IMR-90 (cell line): ENCODE measurements around the gene SRP14. TPM values are rescaled to one million over a fixed set of nuclear protein-coding genes. Genes with fewer than 3 reads are reported as not detected.

Experiments
- ATAC-seq: fragments of 200-7000 bp; cut with Tn5 transposase; 2 replicates; pipeline ENCODE4 v1.9.1; 2020; ENCODE audit warnings: low read depth, mild to moderate bottlenecking, moderate library complexity
- BruUV-seq: library from RNA; stranded (reverse); fragments of 400-500 nt; replicated peaks from 2 replicates; lab custom pipeline; 2021; lab: Mats Ljungman, UMichigan
- CTCF ChIA-PET: fragments of 300-600 bp; formaldehyde crosslinking; extraction: SDS; loops from one replicate; lab custom pipeline; 2021; ENCODE audit warnings: antibody characterized with exemption; lab: Yijun Ruan, JAX
- POLR2A ChIA-PET: fragments of 300-600 bp; sonication (Branson Sonifier 250); formaldehyde crosslinking; loops from one replicate; lab custom pipeline; 2022; ENCODE audit warnings: antibody characterized with exemption; ENCODE audit not compliant: unreplicated experiment; lab: Charles Lee
- DNase-seq: peaks from one replicate; pipeline ENCODE4 v3.0.0; 2013
- H2AFZ ChIP-seq: replicated peaks from 2 replicates; pipeline ENCODE3; 2013; ENCODE audit warnings: low read length, mild to moderate bottlenecking; ENCODE audit not compliant: poor library complexity
- H2AK5ac ChIP-seq: 2 replicates; pipeline ENCODE4 v1.6.1; 2013; ENCODE audit warnings: low read depth, low read length, inconsistent platforms
- H2AK9ac ChIP-seq: replicated peaks from 2 replicates; pipeline ENCODE3; 2013; ENCODE audit warnings: mild to moderate bottlenecking, low read depth, low read length, moderate library complexity; ENCODE audit not compliant: poor library complexity
- H2BK120ac ChIP-seq: 2 replicates; pipeline ENCODE4 v1.6.1; 2013; ENCODE audit warnings: low read depth, low read length, inconsistent platforms
- H2BK15ac ChIP-seq: 3 replicates; pipeline ENCODE4 v1.6.1; 2013; ENCODE audit warnings: low read depth, low read length, inconsistent platforms
- H2BK20ac ChIP-seq: 2 replicates; pipeline ENCODE4 v1.6.1; 2013; ENCODE audit warnings: low read depth, mild to moderate bottlenecking, inconsistent platforms, low read length, moderate library complexity
- H2BK5ac ChIP-seq: 2 replicates; pipeline ENCODE4 v1.6.1; 2013; ENCODE audit warnings: mild to moderate bottlenecking, low read depth, low read length, inconsistent platforms; ENCODE audit not compliant: poor library complexity, severe bottlenecking
- H3K14ac ChIP-seq: replicated peaks from 2 replicates; pipeline ENCODE4 v1.6.1; 2013; ENCODE audit warnings: low read depth, low read length, inconsistent platforms
- H3K18ac ChIP-seq: 2 replicates; pipeline ENCODE4 v1.6.1; 2013; ENCODE audit warnings: low read depth, low read length, control low read depth
- H3K23ac ChIP-seq: 2 replicates; pipeline ENCODE4 v1.6.1; 2013; ENCODE audit warnings: low read depth, low read length, inconsistent platforms
- H3K27ac ChIP-seq: 2 replicates; pipeline ENCODE4 v1.5.1; 2013; ENCODE audit warnings: mild to moderate bottlenecking, control low read depth, low read length; ENCODE audit not compliant: insufficient read depth
- H3K27me3 ChIP-seq: 2 replicates; pipeline ENCODE4 v1.6.1; 2013; ENCODE audit warnings: low read length; ENCODE audit not compliant: control insufficient read depth, insufficient read depth
- H3K36me3 ChIP-seq: 2 replicates; pipeline ENCODE4 v1.6.1; 2013; ENCODE audit warnings: low read length, mixed read lengths; ENCODE audit not compliant: control insufficient read depth, insufficient read depth
- H3K4ac ChIP-seq: 2 replicates; pipeline ENCODE4 v1.6.1; 2013; ENCODE audit warnings: low read depth, low read length, inconsistent platforms
- H3K4me1 ChIP-seq: 2 replicates; pipeline ENCODE4 v1.6.1; 2013; ENCODE audit warnings: low read length, mixed read lengths; ENCODE audit not compliant: control insufficient read depth, insufficient read depth
- H3K4me2 ChIP-seq: 2 replicates; pipeline ENCODE4 v1.6.1; 2013; ENCODE audit warnings: low read depth, mild to moderate bottlenecking, control low read depth, low read length, moderate library complexity
- H3K4me3 ChIP-seq: 2 replicates; pipeline ENCODE4 v1.5.1; 2013; ENCODE audit warnings: low read depth, mild to moderate bottlenecking, control low read depth, low read length, moderate library complexity; ENCODE audit not compliant: insufficient read depth
- H3K56ac ChIP-seq: 2 replicates; pipeline ENCODE4 v1.6.1; 2013; ENCODE audit warnings: low read length, inconsistent platforms; ENCODE audit not compliant: insufficient read depth; ENCODE audit errors: extremely low read depth
- H3K79me1 ChIP-seq, 2 experiments: 2 replicates each; pipeline ENCODE4 v1.6.1; 2013; ENCODE audit warnings: low read length in 2 of 2, inconsistent platforms in 1 of 2, low read depth in 1 of 2
- H3K9ac ChIP-seq: 2 replicates; pipeline ENCODE4 v1.6.1; 2013; ENCODE audit warnings: low read depth, low read length, control low read depth
- H3K9me1 ChIP-seq: 2 replicates; pipeline ENCODE4 v1.6.1; 2013; ENCODE audit warnings: low read length, inconsistent platforms; ENCODE audit not compliant: insufficient read depth
- H3K9me3 ChIP-seq: 2 replicates; pipeline ENCODE4 v1.6.1; 2013; ENCODE audit warnings: low read length; ENCODE audit not compliant: control insufficient read depth, insufficient read depth
- H4K20me1 ChIP-seq: 2 replicates; pipeline ENCODE4 v1.6.1; 2013; ENCODE audit warnings: low read length, inconsistent platforms; ENCODE audit not compliant: insufficient read depth
- H4K5ac ChIP-seq: 2 replicates; pipeline ENCODE4 v1.6.1; 2013; ENCODE audit warnings: mild to moderate bottlenecking, low read depth, low read length, control low read depth
- H4K8ac ChIP-seq, 2 experiments: 2 replicates each; pipeline ENCODE4 v1.6.1; 2013; ENCODE audit warnings: low read depth in 2 of 2, low read length in 2 of 2, control low read depth in 1 of 2, inconsistent platforms in 1 of 2
- H4K91ac ChIP-seq: 2 replicates; pipeline ENCODE4 v1.6.1; 2013; ENCODE audit warnings: low read depth, low read length, inconsistent platforms; ENCODE audit not compliant: insufficient read depth
- BHLHE40 ChIP-seq: fragments of 150-350 bp; IDR thresholded peaks from 2 replicates; pipeline ENCODE4 v1.6.1; 2016; ENCODE audit warnings: mild to moderate bottlenecking, low read depth, low read length
- CEBPB ChIP-seq: IDR thresholded peaks from 2 replicates; pipeline ENCODE4 v1.6.1; 2012; ENCODE audit warnings: low read depth, low read length, improper control_type of control experiment
- CHD1 ChIP-seq: IDR thresholded peaks from 2 replicates; pipeline ENCODE4 v1.6.1; 2012; ENCODE audit warnings: low read depth, low read length, improper control_type of control experiment
- CTCF ChIP-seq: conservative IDR thresholded peaks from 2 replicates; pipeline ENCODE4 v1.5.1; 2012; ENCODE audit warnings: mild to moderate bottlenecking, low read depth, low read length, improper control_type of control experiment
- FOS ChIP-seq: fragments of 150-350 bp; IDR thresholded peaks from 2 replicates; pipeline ENCODE4 v1.6.1; 2016; ENCODE audit warnings: low read depth, low read length
- MAFK ChIP-seq: IDR thresholded peaks from 2 replicates; pipeline ENCODE4 v1.6.1; 2012; ENCODE audit warnings: low read depth, low read length, improper control_type of control experiment
- MAZ ChIP-seq: IDR thresholded peaks from 2 replicates; pipeline ENCODE4 v1.6.1; 2012; ENCODE audit warnings: low read depth, mild to moderate bottlenecking, low read length, improper control_type of control experiment, moderate library complexity, borderline replicate concordance
- MXI1 ChIP-seq: IDR thresholded peaks from 2 replicates; pipeline ENCODE4 v1.6.1; 2012; ENCODE audit warnings: low read depth, mild to moderate bottlenecking, low read length, moderate library complexity, borderline replicate concordance
- NFE2L2 ChIP-seq: fragments of 150-350 bp; IDR thresholded peaks from 2 replicates; pipeline ENCODE4 v1.6.1; 2016; ENCODE audit warnings: low read depth, mild to moderate bottlenecking, low read length
- POLR2A ChIP-seq: IDR thresholded peaks from 2 replicates; pipeline ENCODE4 v1.6.1; 2012; ENCODE audit warnings: mild to moderate bottlenecking, low read depth, low read length
- RAD21 ChIP-seq: IDR thresholded peaks from 2 replicates; pipeline ENCODE4 v1.6.1; 2012; ENCODE audit warnings: low read length, improper control_type of control experiment
- RCOR1 ChIP-seq: IDR thresholded peaks from 2 replicates; pipeline ENCODE4 v1.6.1; 2012; ENCODE audit warnings: mild to moderate bottlenecking, low read length, improper control_type of control experiment; ENCODE audit not compliant: insufficient replicate concordance
- RFX5 ChIP-seq: IDR thresholded peaks from 2 replicates; pipeline ENCODE4 v1.8.0; 2012; ENCODE audit warnings: low read depth, mild to moderate bottlenecking, low read length, moderate library complexity
- SMC3 ChIP-seq: fragments of 150-350 bp; IDR thresholded peaks from 2 replicates; pipeline ENCODE4 v1.6.1; 2016; ENCODE audit warnings: low read depth, mild to moderate bottlenecking, antibody characterized with exemption, low read length, moderate library complexity
- USF2 ChIP-seq: fragments of 150-350 bp; IDR thresholded peaks from 2 replicates; pipeline ENCODE4 v1.6.1; 2017; ENCODE audit warnings: mild to moderate bottlenecking, antibody characterized with exemption, low read length, low read depth
- WGBS, 2 experiments: methylation state at CpG; one replicate each; pipeline versions ENCODE4 v1.1.5 to v1.1.7; 2013; ENCODE audit warnings: missing lambda C conversion rate in 2 of 2; ENCODE audit not compliant: insufficient read length in 1 of 2; ENCODE audit errors: extremely low coverage in 2 of 2; 5-methylcytosine and 5-hydroxymethylcytosine counted together
- dilution Hi-C: fragments of 300-500 bp; cut with HindIII; formaldehyde crosslinking; loops from one replicate; pipeline ENCODE4 v1.14.3; 2018; ENCODE audit warnings: low sequenced_read_pairs; ENCODE audit not compliant: unreplicated experiment
- in situ Hi-C: fragments of 300-500 bp; cut with MboI; formaldehyde crosslinking; loops from 3 replicates; pipeline ENCODE4 v1.14.3; 2019; ENCODE audit warnings: low sequenced_read_pairs, inconsistent platforms, mixed read lengths
- intact Hi-C: fragments of 100-400 bp; cut with micrococcal nuclease; formaldehyde crosslinking; loops from 2 replicates; pipeline ENCODE4 v1.10.0; 2022
- polyA plus RNA-seq, 3 experiments: library from polyadenylated mRNA; depleted of rRNA; stranded (reverse); fragments of >200 nt; gene quantifications; 2 replicates each; pipeline ENCODE4 v1.2.3, GENCODE V29; 2012; ENCODE audit warnings: low replicate concordance in 1 of 3
- total RNA-seq: library from RNA; depleted of rRNA; stranded (reverse); fragments of >200 nt; gene quantifications from 2 replicates; pipeline ENCODE4 v1.2.3, GENCODE V29; 2012

Gene SRP14
- total and polyA plus RNA-seq, 2 of the 4 experiments (the other 2 are of a cell fraction) = 106 to 295 TPM

- no TSS peak for BruUV-seq
- in situ Hi-C loops = no loop called here
- H3K9ac ChIP-seq = no peak overlapping the region
- H4K20me1 ChIP-seq = no peaks in the 10 kb centered on the region
- H2BK20ac ChIP-seq = no peak overlapping the region
- H2BK5ac ChIP-seq = no peak overlapping the region
- ChIA-PET POLR2A (no interaction called here), CTCF (no interaction called here)
- DNase-seq (no peak), ATAC-seq (no peak)
- no peaks in the 10 kb centered on the region for H3K36me3 ChIP-seq
- no peak overlapping the region for H3K23ac ChIP-seq
- intact Hi-C loops = no loop called here
- WGBS, 2 experiments = 100% methylated on average over 8 of the region's 15 CpGs; no CpG with 5 or more reads in 1 of the 2 experiments
- peaks cover 26% of the 10 kb centered on the region for H3K4me1 ChIP-seq
- H2AK9ac ChIP-seq = no peak overlapping the region
- 0 out of 2 replicates have a peak overlapping the region, but pooled peaks have one; percentile 9 for H3K14ac ChIP-seq
- peak overlapping the region; percentile 86 for H2AK5ac ChIP-seq
- H3K79me1 ChIP-seq = peaks cover 0 to 16% of the 10 kb centered on the region in 2 experiments; a peak in 1 of 4 replicates
- peak overlapping the region; percentile 30 for H2AFZ ChIP-seq
- H2BK15ac ChIP-seq = peak overlapping the region; percentile 50; the same call in 1 of the 3 replicates
- no peak overlapping the region for H4K8ac ChIP-seq
- no peak overlapping the region for H3K4me2 ChIP-seq
- H4K5ac ChIP-seq = no peak overlapping the region
- no peak overlapping the region for H3K27ac ChIP-seq
- H3K4ac ChIP-seq = 0 out of 2 replicates have a peak overlapping the region, but pooled peaks have one; percentile 47
- H3K56ac ChIP-seq = no peak overlapping the region
- H3K27me3 ChIP-seq = no peaks in the 10 kb centered on the region
- dilution Hi-C loops = no loop called here
- no peak overlapping the region for H3K18ac ChIP-seq
- no peak overlapping the region for H3K4me3 ChIP-seq
- peaks cover 48% of the 10 kb centered on the region for H3K9me1 ChIP-seq
- H4K91ac ChIP-seq = no peak overlapping the region
- no peaks in the 10 kb centered on the region for H3K9me3 ChIP-seq
- peak overlapping the region; percentile 45 for H2BK120ac ChIP-seq
- TF ChIP-seq RFX5 (no peak), CTCF (no peak), POLR2A (no peak), NFE2L2 (no peak), CHD1 (no peak), RCOR1 (no peak), RAD21 (no peak), MAZ (no peak), SMC3 (no peak), USF2 (no peak), CEBPB (no peak), MAFK (no peak), FOS (no peak), MXI1 (no peak), BHLHE40 (no peak)
These were observed 22.4 kb upstream of the SRP14 start for GRCh38 chr15:40061212-40061901.
